Stomach smooth muscle (tissue), 2 donors: Measurements from ENCODE around the gene UST.
"Not testable (repeated sequence)": the region's sequence is repeated elsewhere in the genome, so short reads cannot be mapped to it uniquely, and the experiment has no call there.

Experiments
- H3K27ac ChIP-seq: one replicate; pipeline ENCODE4 v1.7.0; 2013; ENCODE audit warnings: mild to moderate bottlenecking, low read length, inconsistent platforms
- H3K27me3 ChIP-seq, 2 donors: one replicate each; pipeline ENCODE4 v1.7.0; 2013; ENCODE audit warnings: low read length in 2 of 2; ENCODE audit not compliant: insufficient read depth in 2 of 2, control insufficient read depth in 1 of 2
- H3K36me3 ChIP-seq, 2 donors: one replicate each; pipeline ENCODE4 v1.7.0; 2013; ENCODE audit warnings: low read length in 2 of 2; ENCODE audit not compliant: control insufficient read depth in 2 of 2, insufficient read depth in 2 of 2
- H3K4me1 ChIP-seq: one replicate; pipeline ENCODE4 v1.7.0; 2013; ENCODE audit warnings: low read length; ENCODE audit not compliant: control insufficient read depth, insufficient read depth
- H3K4me3 ChIP-seq, 2 donors: one replicate each; pipeline ENCODE4 v1.7.0; 2013; ENCODE audit warnings: low read length in 2 of 2
- H3K9ac ChIP-seq, 2 donors: one replicate each; pipeline ENCODE4 v1.7.0; 2013; ENCODE audit warnings: low read length in 2 of 2, mild to moderate bottlenecking in 1 of 2
- H3K9me3 ChIP-seq, 2 donors: one replicate each; pipeline ENCODE4 v1.7.0; 2013; ENCODE audit warnings: low read length in 2 of 2; ENCODE audit not compliant: control insufficient read depth in 2 of 2
- donor health status: healthy.
- donor health status: Pancreatic carcinoma.

Gene UST

DNA sequence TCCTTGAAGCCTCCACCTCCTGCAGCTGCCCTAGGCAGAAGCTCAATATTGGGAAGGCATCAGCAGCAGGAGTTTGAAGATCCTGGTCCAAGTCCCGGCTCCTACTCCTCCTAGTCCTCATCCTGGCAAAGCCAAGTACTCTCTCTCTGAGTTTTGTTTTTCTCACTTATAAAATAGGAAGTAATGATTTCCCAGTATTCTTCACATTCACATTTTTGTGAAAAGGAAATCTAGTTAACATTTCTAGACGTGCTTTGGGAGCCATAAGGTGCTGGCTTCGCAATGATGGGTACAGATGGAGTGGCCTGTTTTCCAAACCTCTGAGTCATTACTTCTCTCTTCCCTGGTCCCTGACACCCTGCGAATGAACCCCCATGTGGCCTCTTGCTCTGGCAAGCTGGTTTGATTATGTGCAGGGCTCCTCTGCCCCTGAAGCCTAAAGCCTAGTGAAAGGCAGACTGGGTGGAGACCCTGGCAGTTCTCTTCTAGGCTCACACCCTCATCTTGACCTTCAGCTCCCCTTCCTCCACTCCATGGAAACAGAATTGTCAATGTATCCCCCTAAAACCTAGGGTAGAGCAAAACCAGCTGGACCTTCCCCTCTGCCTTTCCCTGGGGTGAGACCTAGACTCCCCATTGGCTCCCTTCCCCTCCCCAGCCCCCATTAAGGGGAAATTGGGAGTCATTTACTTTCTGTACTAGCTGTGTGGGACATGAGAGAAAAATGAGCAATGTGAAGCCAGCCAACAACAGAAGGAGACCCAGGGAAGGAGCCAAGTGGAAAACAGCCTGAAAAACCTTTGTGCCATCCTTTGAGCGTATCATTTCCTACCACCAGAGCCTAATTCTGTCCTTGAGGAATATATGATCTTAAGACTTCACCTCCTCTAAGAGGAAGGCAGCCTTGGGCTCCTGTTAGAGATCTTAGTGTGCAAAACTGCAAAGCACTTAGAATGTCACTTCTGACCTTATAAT, 158.4 kb downstream of the UST start:
- no peaks in the 10 kb centered on the region for H3K36me3 ChIP-seq
- H3K27me3 ChIP-seq = no peaks in the 10 kb centered on the region
- H3K9ac ChIP-seq = no peak overlapping the region
- no peak overlapping the region for H3K27ac ChIP-seq
- no peak overlapping the region for H3K4me3 ChIP-seq
- no peaks in the 10 kb centered on the region for H3K4me1 ChIP-seq
- H3K9me3 ChIP-seq = no peaks in the 10 kb centered on the region

DNA sequence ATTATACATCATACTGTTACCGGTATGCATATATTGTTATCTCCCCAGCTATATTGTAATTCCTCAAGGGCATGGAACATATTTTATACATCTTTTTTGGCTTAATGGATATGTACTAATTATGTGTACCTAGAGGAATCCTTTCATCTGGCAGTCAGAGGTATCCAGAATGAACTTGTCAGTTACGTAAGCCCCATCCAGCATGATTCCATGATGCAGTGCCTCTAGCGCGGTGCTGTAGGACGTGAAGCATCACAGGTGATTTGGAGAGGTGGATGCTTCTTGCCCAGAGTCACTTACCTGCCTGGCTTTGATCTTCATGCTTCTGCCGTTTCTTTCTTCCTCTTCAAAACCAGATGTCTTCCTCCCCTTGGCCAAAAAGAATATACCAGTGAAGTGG, 159.1 kb downstream of the UST start:
- no peaks in the 10 kb centered on the region for H3K9me3 ChIP-seq
- no peak overlapping the region for H3K27ac ChIP-seq
- no peaks in the 10 kb centered on the region for H3K36me3 ChIP-seq
- no peak overlapping the region for H3K4me3 ChIP-seq
- H3K9ac ChIP-seq = no peak overlapping the region
- H3K4me1 ChIP-seq = no peaks in the 10 kb centered on the region
- no peaks in the 10 kb centered on the region for H3K27me3 ChIP-seq

DNA sequence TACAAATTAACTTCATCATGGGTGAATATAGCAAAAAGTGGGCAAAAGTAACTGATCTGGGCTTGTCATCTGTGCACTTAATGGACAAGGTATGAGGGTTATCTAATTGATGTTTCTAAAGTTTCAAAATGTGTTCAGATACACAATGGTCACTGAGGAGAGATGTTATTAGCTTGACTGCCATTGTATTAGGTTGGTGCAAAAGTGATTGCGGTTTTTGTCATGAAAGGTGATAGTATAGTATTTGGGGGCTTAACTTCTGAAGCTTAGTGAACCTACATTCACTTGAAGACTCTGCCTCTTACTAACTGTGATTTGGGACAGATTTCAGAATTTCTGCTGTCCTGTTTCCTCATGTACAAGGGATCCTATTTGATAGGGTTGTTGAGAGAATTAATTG, 159.6 kb downstream of the UST start:
- H3K27ac ChIP-seq = no peak overlapping the region

DNA sequence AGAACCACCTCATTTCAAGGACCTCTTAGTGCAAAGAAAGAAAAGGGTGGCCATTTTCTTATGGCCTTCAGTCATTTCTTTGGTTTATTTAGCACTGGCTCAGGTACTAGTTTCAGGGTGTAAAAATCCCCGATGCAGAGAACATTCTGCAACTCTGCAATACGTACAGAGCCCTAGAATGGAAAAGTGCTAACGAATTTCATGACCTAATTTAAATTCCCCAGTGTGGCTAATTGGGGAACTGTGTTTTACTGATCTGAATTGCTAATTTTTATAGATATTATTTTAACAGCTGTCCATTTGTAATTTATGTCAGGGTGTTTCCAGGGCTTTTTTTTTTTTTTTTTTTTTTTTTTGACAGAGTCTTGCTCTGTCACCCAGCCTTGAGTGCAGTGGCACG, 160.7 kb downstream of the UST start:
- no peak overlapping the region for H3K4me3 ChIP-seq
- H3K27me3 ChIP-seq = no peaks in the 10 kb centered on the region
- H3K9me3 ChIP-seq = no peaks in the 10 kb centered on the region
- H3K27ac ChIP-seq = no peak overlapping the region
- H3K9ac ChIP-seq = no peak overlapping the region
- no peaks in the 10 kb centered on the region for H3K4me1 ChIP-seq
- no peaks in the 10 kb centered on the region for H3K36me3 ChIP-seq

More for the DNA sequence above, 159.6 kb downstream of the UST start:
- no peaks in the 10 kb centered on the region for H3K27me3 ChIP-seq
- H3K36me3 ChIP-seq = no peaks in the 10 kb centered on the region
- no peaks in the 10 kb centered on the region for H3K4me1 ChIP-seq
- no peak overlapping the region for H3K9ac ChIP-seq
- no peaks in the 10 kb centered on the region for H3K9me3 ChIP-seq
- H3K4me3 ChIP-seq = no peak overlapping the region

DNA sequence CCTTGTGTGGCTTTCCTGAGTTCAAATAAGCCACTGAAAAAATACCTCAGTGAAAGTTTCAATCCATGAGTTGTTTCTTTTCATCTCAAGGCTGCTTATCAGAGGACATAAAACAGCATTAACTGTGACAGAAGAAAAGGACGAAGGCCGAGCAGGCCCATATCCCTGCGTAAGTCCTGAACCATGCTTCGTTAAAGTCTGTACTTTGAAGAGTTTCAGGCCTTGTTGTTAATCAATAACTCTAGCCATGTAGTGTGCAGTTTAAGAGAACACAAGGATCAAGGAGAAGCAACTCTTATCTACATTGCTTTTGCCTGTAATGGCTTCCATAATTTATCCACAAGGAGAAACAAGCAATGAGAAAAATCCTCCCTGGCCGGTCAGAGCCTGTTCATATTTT, 165.4 kb downstream of the UST start:
- Histone ChIP-seq H3K27ac (no peak overlapping the region), H3K9me3 (no peaks in the 10 kb centered on the region), H3K4me1 (peaks cover 3% of the 10 kb centered on the region)

DNA sequence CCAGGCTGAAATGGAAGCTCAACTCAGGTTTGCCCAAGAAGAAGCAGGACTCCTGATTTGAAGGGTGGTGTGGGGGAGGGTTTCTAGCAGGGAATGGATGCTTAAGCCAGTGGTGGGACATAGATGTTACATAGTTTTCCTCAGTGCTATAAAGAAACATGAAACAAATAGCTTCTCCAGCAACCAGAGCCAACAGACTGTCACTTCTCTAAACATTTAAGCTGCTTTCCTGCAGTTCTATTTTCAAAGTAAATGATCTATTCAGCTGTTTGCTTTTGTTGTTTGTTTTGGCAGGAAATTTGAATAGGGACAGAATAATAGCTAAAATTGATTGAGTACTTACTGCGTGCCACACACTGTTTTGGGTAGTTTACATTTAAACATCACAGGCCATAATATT, 169.0 kb downstream of the UST start:
- Histone ChIP-seq H3K27ac (no peak overlapping the region), H3K27me3 (no peaks in the 10 kb centered on the region), H3K4me3 (no peak overlapping the region), H3K9me3 (peaks cover 0 to 4% of the 10 kb centered on the region in 2 donors), H3K4me1 (peaks cover 3% of the 10 kb centered on the region), H3K36me3 (no peaks in the 10 kb centered on the region), H3K9ac (no peak overlapping the region)

More for the DNA sequence above, 165.4 kb downstream of the UST start:
- H3K36me3 ChIP-seq = no peaks in the 10 kb centered on the region
- H3K27me3 ChIP-seq = no peaks in the 10 kb centered on the region
- no peak overlapping the region for H3K9ac ChIP-seq
- H3K4me3 ChIP-seq = no peak overlapping the region

DNA sequence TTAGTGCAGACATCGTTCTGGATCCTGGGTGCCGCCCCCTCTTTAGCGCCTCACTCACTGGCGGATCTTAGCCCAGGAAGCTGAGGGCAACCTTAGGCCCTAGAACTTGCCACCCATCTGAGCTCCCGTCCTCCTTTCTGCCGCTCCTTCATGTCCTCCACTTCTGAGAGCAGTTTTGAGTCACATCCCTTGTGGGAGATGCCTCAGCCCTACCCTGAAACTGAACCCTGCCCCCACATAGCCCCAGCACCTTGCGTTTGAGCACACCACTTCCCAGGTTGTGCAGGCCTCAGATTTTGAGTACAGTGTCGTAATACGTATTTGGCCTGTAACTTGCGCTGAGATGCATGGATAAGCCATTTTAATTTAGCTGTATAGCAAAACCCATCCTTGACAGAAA, 169.7 kb downstream of the UST start:
- H3K9ac ChIP-seq, H3K27me3 ChIP-seq, H3K4me1 ChIP-seq, H3K27ac ChIP-seq, H3K9me3 ChIP-seq, H3K4me3 ChIP-seq, H3K36me3 ChIP-seq: not testable (repeated sequence)

DNA sequence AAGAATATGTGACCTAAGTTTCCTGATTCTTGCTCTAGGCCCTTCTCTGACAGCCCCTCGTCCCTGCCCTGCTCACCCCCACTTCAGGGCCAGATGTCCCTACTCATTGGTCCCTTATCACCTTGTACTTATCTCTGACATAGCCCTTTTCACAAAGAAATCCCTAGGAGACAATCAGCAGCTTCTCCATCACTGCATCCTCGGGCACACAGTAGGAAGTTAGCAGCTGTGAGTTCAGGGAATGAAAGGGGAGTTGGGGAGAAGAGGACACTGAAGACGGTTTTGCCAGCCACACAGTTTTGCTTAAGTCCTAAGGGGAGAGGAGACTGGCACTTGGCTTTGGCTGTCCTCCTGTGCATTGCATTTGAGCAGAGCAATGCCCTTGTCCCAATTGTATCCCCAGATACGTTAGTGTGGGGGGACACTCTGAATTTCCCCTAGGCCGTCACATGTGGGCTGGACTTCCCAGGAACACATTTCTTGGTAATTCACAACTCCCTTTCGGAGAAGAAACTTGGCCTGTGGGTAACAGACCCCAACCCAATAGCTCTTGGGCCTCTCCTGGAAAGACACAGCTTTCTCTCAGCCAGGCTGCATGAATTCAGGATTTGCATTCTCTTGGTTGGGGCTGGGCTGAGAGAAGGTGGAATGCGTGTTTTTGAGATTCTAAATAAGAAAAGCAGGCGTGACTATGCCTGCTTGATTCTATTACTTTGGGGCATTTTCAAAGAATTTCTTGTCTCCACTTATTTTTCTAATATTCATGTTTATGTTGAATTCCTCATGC, 177.6 kb downstream of the UST start:
- Histone ChIP-seq H3K9me3 (no peaks in the 10 kb centered on the region), H3K27me3 (no peaks in the 10 kb centered on the region), H3K27ac (no peak overlapping the region)

DNA sequence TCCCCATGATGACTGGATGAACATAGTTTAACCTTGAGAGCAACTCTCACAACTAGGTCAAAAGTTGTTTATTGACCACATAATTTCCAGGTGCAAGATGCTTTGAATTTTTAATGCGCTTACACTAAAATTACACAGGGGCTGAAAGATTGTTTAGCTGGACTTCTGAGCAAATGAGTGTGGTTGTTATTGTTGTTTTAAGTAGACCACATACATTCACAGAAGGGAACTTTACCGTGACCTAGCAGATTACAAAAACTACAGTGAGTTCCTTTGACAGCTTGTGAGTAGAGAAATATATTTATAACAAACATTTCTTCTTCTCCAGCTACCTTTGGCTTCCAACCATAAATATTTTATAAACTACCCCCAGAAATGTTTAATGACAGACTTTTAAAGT, 178.9 kb downstream of the UST start:
- Histone ChIP-seq H3K27me3 (no peaks in the 10 kb centered on the region), H3K27ac (no peak overlapping the region), H3K36me3 (no peaks in the 10 kb centered on the region), H3K9ac (no peak overlapping the region), H3K4me1 (no peaks in the 10 kb centered on the region), H3K9me3 (no peaks in the 10 kb centered on the region), H3K4me3 (no peak overlapping the region)

More for the DNA sequence above, 177.6 kb downstream of the UST start:
- no peaks in the 10 kb centered on the region for H3K4me1 ChIP-seq
- no peak overlapping the region for H3K9ac ChIP-seq
- no peak overlapping the region for H3K4me3 ChIP-seq
- no peaks in the 10 kb centered on the region for H3K36me3 ChIP-seq

DNA sequence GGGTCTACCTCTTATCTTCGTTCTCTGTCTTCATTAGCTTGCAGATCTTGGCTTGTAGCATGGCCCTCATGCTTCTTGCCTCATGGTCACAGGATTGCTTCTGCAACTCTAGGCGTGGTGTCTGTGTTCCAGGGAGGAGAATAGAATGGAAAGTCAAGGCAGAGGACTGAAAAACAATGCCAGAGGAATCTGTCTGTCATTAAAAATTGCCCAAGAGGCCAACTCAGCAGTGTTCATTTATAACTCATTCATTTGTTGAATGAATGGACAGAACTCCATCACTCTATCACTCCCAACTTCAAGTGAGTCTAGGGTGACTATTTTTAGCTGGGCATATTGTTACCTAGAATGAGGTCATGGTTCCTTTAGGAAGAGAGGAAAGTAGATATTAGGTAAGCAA, 179.6 kb downstream of the UST start:
- Histone ChIP-seq H3K9me3 (no peaks in the 10 kb centered on the region), H3K4me3 (no peak overlapping the region), H3K36me3 (no peaks in the 10 kb centered on the region), H3K4me1 (no peaks in the 10 kb centered on the region), H3K27ac (no peak overlapping the region), H3K27me3 (no peaks in the 10 kb centered on the region), H3K9ac (no peak overlapping the region)

DNA sequence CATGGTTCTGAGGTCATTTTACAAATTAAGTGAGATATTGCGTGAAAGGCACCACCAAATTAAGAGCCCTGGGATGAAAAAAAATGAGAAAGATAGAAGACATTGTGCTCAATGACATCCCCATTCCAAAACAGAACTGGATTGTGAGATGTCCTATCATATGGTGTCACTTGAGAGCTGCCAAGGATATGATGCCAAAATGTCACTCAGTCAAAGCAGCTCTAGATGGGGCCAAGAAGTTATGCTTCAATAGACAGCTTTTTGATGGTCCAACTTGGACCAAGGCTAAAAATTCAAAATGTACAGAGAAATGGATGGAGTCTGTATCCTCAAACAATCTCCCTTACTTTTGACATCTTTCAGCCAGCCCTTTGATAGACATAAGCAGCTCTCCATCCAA, 180.8 kb downstream of the UST start:
- H3K4me1 ChIP-seq = no peaks in the 10 kb centered on the region
- no peak overlapping the region for H3K9ac ChIP-seq
- H3K9me3 ChIP-seq = no peaks in the 10 kb centered on the region
- H3K4me3 ChIP-seq = no peak overlapping the region
- H3K36me3 ChIP-seq = no peaks in the 10 kb centered on the region
- H3K27me3 ChIP-seq = no peaks in the 10 kb centered on the region
- no peak overlapping the region for H3K27ac ChIP-seq
